Stimulated activated CD8-positive, alpha-beta memory T cell treated with anti-CD3 and anti-CD28 coated beads, Interleukin-15, amount 100 ng/mL, for 4 hours (primary cell): ENCODE measurements around the gene LATS2.

Experiments used
- DNase-seq, 2 donors: peaks; one replicate each; pipeline ENCODE4 v3.0.0-alpha.2; 2020; ENCODE audit warnings: low read depth in 2 of 2

LATS2 gene

DNA sequence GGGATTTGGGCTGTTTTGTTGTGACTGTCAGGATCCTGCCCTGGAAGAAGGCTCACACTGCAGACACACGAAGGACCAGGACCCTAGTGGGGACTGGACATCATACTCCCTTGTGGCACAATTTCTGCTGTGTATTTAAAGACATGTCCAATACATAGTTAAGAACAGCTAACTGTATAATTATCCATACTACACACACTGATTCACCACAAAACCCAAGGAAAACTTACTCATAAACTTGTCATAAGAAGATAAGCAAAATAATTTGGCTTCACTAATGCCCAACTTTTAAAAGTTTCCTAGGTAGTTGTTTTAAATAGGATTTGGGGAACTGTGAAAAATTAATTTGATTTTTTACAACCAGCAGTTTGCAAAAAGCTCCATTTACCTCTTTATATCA is 46.1 kb downstream of the LATS2 start:
- no peak for DNase-seq

DNA sequence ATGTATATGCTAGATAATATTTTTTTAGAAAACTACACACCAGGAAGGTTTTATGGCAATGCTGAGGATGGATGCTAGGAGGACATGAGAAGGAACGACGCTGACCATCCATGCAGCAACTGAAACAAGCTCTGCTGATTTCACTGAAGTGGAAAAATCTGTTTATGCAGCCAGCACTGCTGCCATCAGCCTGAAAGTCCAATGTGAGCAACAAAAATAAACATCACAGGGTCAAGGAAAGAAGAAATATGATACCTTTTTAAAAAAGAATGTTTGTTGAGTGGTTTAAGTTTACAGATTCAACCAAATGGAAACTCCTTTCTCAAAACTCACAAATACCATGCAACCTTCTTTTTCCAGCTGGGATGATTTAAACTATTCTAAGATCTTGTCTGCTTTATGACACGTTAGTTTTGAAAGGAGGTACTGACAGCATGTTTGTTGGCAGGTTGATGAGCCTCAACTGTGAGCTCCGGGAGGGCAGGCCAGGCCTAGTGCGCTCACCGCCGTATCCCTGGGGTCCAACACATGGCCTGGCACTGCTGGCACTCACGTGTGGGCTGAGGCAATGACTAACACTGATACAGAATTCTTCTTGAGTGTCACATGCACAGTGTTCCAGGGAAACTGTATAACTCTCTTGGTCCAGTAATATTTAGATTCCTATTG is 46.8 kb downstream of the LATS2 start:
- DNase-seq: no peak

DNA sequence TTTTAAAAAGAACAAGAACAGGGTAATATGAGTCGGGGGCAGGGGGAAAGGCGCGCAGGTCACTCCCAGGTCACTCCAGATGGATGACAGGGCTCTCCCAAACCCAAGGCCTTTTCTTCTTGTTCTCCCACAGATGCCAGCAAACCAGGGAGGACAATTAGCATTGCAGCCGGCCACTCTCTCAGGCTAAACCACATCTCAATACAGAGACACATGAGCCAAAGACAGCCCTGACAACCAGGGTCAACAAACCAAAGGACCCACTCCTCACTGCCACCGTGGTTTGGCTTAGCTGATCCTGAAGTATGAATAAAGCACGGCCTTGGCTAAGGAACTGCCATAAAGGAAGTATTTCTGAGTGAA is 47.3 kb downstream of the LATS2 start:
- DNase-seq: no peak

DNA sequence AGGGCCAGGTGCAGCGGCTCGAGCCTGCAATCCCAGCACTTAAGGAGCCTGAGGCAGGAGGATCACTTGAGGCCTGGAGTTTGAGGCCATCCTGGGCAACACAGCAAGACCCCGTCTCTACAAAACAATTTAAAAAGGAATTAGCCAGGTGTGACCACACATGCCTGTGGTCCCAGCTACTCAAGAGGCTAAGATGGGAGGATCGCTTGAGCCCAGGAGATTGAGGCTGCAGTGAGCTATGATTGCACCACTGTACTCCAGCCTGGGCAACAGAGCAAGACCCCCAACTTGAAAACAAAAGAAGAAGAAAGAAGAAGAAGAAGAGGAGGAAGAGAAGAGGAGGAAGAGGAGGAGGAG is 47.7 kb downstream of the LATS2 start:
- no peak for DNase-seq

DNA sequence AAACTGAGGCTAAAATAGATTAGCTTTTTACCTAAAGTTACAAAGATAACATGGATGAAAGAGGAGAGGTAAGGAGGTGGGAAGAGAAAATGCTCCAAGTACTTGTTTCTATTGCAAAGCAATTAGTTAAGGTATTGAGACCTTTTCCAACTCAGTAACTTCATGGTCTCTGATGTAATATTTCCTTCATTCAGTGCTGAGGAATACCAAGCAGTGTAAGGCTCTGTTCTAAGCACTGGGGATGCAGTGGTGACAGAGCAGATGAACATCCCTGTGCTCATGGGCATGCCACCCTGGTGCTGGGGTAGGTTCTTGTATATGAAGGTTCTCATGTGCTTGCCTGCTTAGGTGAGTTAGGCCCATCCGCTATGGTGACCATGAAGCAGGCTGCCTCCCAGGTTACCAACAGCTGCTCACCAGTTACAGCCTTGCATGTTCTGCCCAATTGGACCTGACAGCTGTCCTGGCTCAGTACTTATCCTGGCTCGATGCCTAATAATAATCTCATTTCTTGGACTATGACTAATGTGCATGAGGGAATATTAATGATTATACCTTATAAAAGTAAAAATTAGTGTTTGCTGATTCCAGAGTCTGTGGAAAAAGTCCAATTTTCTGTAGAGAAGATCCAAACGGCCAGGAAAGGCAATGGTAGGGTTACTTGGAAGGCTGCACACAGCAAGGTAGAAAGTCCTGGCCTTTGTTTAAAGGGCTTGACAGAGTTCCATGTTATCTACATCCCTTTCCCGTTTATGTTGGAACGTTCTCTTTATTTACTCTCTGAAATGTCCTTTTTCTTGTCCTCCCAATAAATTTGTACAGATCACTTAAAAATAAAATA is 48.3 kb downstream of the LATS2 start:
- no peak for DNase-seq

DNA sequence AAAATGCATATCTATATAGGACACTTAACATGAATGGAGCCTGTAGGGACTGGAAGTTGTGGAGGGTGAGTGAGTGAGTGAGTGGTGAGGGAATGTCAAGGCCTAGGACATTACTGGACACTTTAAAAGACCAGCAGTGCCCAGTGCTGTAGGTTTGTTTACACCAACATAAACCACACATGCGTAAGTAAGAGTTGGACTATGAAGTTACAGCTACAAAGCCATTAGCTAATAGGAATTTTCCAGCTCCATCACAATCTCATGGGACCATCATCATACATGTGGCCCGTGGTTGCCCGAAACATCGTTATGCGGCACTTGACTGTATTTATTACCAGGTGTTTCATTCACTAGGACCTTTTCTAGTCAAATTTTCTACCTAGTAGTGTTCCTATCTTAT is 49.2 kb downstream of the LATS2 start:
- DNase-seq: no peak

DNA sequence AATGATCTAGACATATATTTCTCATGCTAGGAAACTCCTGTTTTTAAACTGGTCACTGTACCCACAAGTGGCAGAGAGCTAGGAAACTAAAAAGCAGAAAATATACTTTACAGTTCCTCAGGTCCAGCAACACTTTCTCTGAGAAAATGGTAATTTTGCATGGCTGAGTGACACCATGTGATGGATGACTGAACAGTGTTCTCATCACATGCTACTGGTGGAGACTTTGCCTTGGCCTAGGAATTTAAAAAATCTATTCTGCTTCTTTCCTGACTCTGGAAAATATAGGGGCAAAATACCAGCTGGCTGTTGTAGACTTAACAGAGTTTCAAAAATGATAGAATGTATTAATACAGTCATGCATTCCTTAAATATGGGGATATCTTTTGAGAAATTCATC is 50.0 kb downstream of the LATS2 start:
- no peak for DNase-seq

DNA sequence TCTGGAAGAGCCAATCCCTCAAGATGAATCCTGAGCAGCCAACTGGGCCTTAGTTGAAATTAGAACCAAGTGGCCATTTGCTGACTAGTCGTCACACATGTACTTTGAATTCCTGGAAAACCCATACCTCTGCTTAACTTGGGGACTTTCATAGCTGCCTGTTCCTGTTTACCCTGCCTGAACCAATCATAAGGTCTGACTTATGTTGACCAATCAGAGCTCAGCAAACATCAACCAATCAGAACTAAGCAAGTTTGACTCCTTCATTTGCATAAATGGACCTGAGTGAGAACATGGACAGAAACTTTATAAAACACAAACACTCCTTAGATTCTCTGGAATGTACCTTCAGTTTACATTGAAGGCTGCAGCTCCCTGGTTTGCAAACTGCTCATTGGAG is 50.8 kb downstream of the LATS2 start:
- DNase-seq: no peak

DNA sequence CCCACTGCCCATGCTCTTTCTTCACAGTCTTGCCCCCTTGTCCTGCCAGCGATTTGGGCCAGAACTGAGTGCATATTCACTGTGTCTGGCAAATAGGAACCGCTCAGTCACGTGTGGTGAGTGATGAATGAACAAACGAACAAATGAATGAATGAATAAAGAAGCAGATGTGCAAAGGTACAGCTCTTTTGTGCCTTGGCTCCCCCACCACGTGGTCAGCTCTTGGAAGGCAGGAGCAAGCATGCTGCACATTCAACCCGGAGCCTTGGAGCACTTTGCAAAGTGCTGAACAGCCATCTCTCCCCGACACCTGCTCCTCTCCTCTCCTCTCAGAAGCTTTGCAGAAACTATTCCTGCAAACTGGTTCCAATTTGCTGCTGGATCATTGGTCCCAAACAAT is 52.4 kb downstream of the LATS2 start:
- no peak for DNase-seq

DNA sequence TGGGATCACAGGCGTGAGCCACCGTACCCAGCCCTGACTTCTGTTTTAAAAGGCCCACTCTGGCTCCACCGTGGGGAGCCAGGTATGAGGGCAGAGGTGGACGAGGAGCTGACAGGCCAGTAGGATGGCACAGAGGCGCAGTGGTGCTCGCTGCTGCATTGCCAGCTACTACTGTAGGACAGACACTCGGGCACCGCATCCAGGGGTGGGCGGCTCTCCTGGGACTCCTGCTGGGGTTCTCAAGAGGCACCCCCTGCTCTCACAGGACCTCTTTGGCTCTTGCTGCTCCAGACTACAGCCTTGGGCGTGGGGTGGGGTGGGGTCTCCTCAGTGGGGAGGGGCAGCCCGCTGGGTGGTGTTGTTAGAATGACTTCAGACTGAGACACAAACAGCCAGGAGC is 53.4 kb downstream of the LATS2 start:
- no peak for DNase-seq

DNA sequence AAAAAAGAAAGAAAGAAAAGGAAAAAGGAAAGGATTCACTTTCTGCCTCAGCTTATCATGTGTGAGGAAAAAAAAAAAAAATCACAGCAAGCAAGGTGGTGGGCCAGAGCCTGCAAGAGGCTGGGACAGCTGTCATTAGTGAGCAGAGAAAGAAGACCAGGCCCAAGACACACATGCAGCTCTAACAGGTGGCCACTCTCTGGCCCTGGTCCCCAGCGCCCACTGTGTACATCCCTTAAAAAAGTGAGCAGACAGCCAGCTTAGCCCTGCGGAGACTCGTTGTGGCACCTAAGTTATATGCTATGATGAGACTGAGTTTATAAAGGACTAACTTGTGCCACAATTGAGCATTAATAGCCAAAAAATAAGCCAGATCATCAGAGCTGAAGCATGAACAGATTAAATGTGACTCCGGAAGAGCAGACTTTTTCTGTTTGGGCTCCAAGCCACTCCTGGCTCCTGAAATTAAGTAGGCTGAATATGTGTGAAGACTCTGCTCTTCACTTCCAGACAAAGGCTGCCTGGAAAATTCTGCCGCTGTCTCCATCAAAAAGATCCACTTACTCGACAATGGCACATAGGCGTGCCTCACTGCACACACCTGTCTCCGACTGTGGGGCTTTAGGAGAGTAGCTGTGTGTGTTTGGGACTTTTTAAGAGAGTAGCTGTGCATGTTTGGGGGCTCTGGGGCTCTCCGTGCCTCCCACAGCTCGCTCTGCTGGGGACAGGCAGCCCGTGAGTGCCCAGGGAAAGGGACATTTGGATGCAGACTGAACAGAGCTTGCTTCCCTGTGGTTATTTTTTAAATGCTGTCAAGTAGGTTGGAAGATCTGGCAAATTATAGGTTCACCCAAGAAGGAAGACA is 55.0 kb downstream of the LATS2 start:
- DNase-seq: no peak

DNA sequence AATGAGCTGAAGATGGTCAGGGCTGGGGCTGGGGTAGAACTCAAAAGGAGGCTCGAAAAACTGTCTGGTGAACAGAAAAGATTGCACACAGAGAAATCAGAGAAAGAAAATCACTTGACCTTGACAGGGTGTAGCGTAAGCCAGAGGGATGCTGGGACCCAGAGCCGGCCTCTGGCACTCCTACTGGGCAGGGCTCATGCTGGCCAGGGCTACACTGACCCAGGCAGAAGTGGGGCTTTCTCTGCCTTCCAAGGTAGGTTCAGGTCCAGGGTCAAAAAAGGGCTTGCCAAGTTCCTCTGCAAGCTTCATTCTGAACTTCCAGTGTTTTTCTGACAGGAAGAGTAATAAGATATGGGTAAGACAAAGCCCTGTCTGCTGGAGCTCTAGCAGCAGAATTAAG is 56.2 kb downstream of the LATS2 start:
- DNase-seq: no peak

DNA sequence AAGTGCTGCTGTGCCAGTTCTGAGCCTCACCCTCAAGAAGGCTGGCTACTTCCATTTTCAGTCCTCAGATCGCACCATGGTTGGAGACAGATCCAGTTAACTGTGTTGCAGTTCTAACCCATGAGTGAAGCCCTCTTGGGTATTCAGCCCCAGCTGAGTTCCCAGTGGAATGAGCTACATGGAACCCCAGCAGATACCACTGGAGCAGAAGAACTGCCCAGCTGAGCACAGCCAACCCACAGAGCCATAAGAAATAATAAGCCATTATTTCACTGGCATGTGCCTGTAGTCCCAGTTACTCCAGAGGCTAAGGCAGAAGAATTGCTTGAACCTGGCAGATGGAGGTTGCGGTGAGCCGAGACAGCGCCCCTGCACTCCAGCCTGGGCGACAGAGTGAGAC is 59.9 kb downstream of the LATS2 start:
- no peak for DNase-seq

DNA sequence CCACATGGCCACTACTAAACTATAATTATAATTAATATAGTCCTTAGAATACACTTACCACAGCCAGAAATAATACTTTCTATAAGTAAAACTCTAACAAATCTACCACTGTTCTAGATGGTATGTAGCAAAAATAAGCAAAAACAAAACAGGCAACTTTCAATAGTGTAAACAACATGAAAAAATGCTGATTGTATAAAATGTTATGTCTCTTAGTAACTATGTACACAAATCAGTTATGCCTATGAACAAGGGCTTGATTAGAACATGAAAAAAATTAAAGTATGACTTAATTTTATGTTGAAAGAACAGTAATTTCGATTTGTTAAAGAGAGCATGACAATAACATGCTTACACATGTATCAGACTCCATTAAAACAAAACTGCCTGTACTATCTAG is 60.7 kb downstream of the LATS2 start:
- no peak for DNase-seq

DNA sequence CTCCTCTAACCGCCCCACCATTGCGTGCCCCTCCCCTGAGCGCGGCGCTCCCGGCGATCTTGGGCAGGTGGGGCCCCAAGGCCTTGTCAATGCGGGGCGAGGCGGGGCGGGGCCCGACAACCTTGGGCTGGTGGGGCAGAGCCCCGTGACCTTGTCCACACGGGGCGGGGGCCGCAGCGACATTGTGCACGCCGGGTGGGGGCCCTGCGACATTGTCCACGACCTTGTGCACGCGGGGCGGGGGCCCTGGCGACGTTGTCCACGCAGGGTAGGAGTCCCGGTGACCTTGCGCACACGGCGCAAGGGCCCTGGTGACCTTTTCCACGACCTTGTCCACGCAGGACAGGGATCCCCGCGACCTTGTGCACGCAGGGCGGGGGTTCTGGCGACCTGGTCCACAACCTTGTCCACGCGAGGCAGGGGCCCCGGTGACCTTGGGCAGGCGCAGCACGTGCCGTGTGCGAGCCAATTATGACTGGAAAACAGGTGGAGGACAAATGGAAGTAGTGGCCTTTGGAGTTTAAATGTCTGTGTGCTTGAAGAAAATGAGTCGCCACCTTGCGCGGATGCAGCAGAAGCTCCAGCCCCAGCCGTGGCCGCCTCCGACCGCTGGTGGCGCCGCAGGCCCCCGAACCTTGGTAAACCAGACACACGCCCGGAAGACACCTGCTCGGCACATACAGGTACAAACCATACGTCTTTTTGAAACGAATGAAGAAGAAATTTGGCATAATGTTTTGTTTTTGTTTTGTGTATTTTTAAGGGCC is 62.6 kb downstream of the LATS2 start:
- no peak for DNase-seq

DNA sequence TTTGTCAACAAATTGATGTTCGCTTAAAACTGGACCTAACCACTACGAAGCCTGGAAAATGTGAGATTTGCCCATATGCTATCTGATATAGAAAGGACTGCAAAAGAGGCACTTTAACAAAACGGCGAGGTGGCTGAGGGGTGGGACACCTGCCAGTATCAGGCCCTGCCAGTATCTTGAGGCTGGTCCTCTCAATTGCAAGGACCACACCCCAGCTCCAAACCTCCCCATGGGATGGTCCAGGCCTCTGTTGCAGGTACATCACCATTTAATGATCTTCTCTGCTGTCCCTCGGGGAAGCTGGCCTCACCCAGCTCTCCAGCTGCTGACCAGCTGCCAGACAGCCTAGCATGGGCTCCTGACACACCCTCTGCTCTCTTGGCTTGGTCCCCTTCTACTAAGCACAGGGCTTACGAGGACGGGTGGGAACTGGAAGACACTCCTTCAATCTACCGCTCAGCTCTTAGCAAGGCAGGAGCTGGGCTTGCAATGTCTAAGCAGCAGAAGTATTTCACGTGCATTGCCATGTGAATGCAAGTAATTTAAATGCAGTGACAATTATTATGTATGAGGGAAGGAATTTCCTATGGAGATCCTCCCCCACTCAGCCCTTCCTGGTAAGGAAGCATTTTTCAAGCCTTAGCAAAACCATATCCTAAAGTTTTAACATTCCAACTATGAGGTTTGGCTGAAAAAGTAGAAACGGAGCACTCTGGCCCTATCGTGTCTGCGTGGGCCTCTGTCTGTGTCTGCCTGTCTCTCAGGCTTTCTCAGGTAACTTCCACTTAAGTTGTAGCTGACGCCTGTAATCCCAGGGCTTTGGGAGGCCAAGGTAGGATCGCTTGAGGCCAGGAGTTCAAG is 63.9 kb downstream of the LATS2 start:
- DNase-seq: no peak

DNA sequence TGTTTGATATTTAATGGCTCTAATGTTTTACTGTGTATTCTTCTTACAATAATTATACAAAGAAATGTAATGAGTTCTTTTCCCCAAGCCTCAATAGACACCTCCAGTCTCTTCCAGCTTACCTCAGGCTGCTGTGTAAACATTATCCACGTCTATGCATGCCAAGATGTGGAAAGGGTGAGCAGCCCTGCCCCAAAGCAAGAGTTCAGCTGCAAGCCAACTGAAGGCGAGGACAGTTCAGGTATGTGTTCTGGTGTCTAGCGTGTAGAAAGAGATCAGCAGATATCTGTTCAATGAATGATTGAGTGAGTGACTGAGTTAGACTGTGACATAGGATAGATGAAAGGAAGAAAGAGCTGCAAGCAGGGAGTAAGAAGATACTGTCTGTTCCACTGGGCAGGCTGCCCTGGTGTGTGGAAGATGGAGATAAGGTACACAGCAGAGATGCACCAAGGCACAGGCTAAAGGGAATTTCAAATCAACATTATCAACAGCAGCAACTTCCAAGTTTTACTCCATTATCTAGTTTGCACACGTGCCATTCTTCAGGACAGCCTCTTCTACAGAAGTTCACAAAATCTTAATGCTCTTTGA is 66.0 kb downstream of the LATS2 start:
- no peak for DNase-seq

DNA sequence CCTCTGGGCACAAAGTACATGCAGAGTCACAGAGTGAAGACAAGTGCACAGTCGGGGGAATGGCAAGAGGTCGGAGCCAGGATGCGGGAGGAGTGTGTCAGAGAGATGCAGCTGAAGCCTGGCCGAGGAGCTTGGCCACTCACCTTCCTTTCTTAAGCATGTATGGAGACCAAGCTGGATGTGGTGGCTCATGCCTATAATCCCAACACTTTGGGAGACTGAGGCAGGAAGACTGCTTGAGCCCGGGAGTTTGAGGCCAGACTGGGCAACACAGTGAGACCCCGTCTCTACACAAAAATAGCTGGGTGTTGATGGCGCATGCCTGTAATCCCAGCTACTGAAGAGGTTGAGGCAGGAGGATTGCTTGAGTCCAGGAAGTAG is 67.0 kb downstream of the LATS2 start:
- no peak for DNase-seq

DNA sequence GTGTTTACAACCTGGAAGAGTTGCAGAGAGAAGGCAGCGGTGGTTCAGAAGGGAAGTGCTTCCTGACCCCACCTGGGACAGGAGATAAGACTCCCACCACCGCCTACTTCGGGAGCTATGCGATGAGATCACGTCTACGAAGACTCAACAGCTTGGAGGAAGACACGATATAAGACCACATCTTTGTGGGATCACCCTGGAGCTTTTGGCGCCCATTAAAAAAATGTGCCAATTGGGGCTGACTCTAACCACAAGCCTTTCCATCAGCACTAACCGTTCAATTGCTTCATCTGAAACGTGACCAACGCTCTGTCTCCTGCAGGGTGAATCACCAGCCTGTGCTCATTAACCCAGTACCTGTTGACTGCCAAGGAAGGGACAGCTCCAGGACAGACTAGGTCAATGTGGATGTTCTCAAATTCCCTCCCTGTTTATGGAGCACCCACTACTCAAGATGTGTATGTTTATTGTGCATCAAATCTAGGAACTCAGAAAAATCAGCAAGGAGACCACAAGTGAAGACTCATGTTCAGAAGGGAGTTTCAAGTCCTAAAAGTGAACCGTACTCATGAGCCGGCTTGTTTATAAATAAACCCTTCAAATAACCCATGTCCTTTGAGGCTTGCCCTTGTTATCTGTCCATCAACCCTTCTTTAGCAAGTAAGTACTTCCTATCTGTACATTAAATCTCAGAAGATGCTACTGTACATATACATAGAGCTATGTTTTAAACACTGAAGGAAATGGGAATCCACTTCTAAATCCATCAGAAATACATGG is 67.5 kb downstream of the LATS2 start:
- DNase-seq: no peak

DNA sequence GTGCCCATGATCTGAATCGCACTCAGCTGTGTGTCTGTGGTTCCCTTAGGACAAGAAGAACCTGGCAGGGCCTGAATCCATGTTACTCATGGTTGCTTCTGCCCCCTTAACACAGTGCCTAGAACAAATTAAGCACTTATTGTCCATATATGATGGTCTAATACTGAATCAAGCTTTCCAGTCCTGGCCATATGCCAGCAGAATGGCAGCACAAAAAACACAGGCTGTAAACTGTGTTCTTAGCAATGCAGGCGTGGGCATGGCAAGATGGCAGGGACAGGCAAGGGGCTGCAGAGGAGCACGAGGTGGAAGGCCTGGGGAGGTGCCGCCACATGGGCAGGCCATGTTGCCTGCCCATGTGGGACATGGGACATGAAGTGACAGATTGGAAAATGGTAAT is 68.2 kb downstream of the LATS2 start:
- no peak for DNase-seq
